K562 (cell line): ENCODE data around the gene SCN4A. TPM values are rescaled to one million over a fixed set of nuclear protein-coding genes. Genes with fewer than 3 reads are reported as not detected.

Experiments used
- ATAC-seq: fragments of 200-7000 bp; cut with Tn5 transposase; 3 replicates; pipeline ENCODE4 v1.9.1; 2020; ENCODE audit warnings: moderate library complexity
- BruUV-seq: library from RNA; stranded (reverse); fragments of 400-500 nt; replicated peaks from 2 replicates; lab custom pipeline; 2021; lab: Mats Ljungman, UMichigan
- CTCF ChIA-PET: fragments of 300-600 bp; formaldehyde crosslinking; extraction: SDS; loops from one replicate; lab custom pipeline; 2021; ENCODE audit warnings: low intra/inter-chr PET ratio; lab: Yijun Ruan, JAX
- POLR2A ChIA-PET: fragments of 300-600, 350-650 bp; sonication (Branson Sonifier 250); formaldehyde crosslinking; extraction: SDS; loops from one replicate; lab custom pipeline; 2021; ENCODE audit warnings: antibody characterized with exemption, inconsistent platforms; lab: Yijun Ruan, JAX
- DNase-seq, 4 experiments: peaks; one replicate each; pipeline versions ENCODE4 v3.0.0 to v3.0.0-alpha.2; 2011 to 2018; ENCODE audit warnings: low spot score in 3 of 4, mixed read lengths in 3 of 4; ENCODE audit errors: extremely low read depth in 1 of 4
- FAIRE-seq: peaks from 2 replicates; lab custom pipeline; 2011; peaks lifted over from hg19 to GRCh38; lab: Jason Lieb, UNC
- H2AFZ ChIP-seq: 2 replicates; pipeline ENCODE4 v1.6.0; 2011; ENCODE audit warnings: low read depth, low read length, control low read depth, inconsistent platforms
- H3K27ac ChIP-seq: fragments of 200-600 bp; 3 replicates; pipeline ENCODE4 v1.8.0; 2011; ENCODE audit warnings: low read depth, mild to moderate bottlenecking, control low read depth, inconsistent platforms, low read length, moderate library complexity, mixed read lengths; ENCODE audit errors: extremely low read depth
- H3K27me3 ChIP-seq, 2 experiments: fragments of 300-600 bp in 1 of 2; 2 replicates in 1 of 2; 3 replicates in 1 of 2; pipeline versions ENCODE4 v1.6.0 to v1.8.0; 2011; ENCODE audit warnings: inconsistent platforms in 2 of 2, low read length in 2 of 2, mild to moderate bottlenecking in 1 of 2, mixed read lengths in 1 of 2, moderate library complexity in 1 of 2; ENCODE audit not compliant: control insufficient read depth in 2 of 2, insufficient read depth in 2 of 2
- H3K36me3 ChIP-seq: fragments of 300-600 bp; 3 replicates; pipeline ENCODE4 v1.8.0; 2011; ENCODE audit warnings: mild to moderate bottlenecking, low read length, inconsistent platforms; ENCODE audit not compliant: control insufficient read depth, insufficient read depth
- H3K4me1 ChIP-seq, 2 experiments: fragments of 200-600 bp in 1 of 2; replicated peaks in 1 of 2; 2 replicates in 1 of 2; 3 replicates in 1 of 2; pipeline versions ENCODE4 v1.5.1 to v1.8.0; 2011; ENCODE audit warnings: inconsistent platforms in 2 of 2, low read length in 2 of 2, mild to moderate bottlenecking in 1 of 2, mixed read lengths in 1 of 2, moderate library complexity in 1 of 2; ENCODE audit not compliant: control insufficient read depth in 2 of 2, insufficient read depth in 2 of 2
- H3K4me2 ChIP-seq: 2 replicates; pipeline ENCODE4 v1.6.1; 2011; ENCODE audit warnings: low read length, control low read depth, inconsistent platforms, mixed read lengths; ENCODE audit not compliant: insufficient read depth
- H3K4me3 ChIP-seq: fragments of 200-600 bp; sonication (generic), shearing (Covaris generic); 2 replicates; pipeline ENCODE4 v1.5.1; 2016; ENCODE audit warnings: control low read depth, inconsistent platforms
- H3K79me2 ChIP-seq: fragments of 200-600 bp; 3 replicates; pipeline ENCODE4 v1.8.0; 2011; ENCODE audit warnings: low read length, inconsistent platforms; ENCODE audit not compliant: control insufficient read depth, insufficient read depth
- H3K9ac ChIP-seq, 2 experiments: 2 replicates each; pipeline versions ENCODE4 v1.6.0 to v1.6.1; 2011; ENCODE audit warnings: low read depth in 2 of 2, low read length in 2 of 2, control low read depth in 1 of 2, inconsistent platforms in 1 of 2, mild to moderate bottlenecking in 1 of 2, mixed read lengths in 1 of 2; ENCODE audit not compliant: insufficient read depth in 1 of 2
- H3K9me1 ChIP-seq: one replicate; pipeline ENCODE4 v1.6.0; 2011; ENCODE audit warnings: inconsistent platforms, mild to moderate bottlenecking, low read length, moderate library complexity; ENCODE audit not compliant: control insufficient read depth, insufficient read depth
- H3K9me3 ChIP-seq: replicated peaks from 2 replicates; pipeline ENCODE4 v1.5.1; 2011; ENCODE audit warnings: low read depth, low read length, inconsistent platforms; ENCODE audit not compliant: control insufficient read depth, insufficient read depth
- H4K20me1 ChIP-seq: replicated peaks from 2 replicates; pipeline ENCODE4 v1.6.1; 2011; ENCODE audit warnings: low read length, inconsistent platforms, mixed read lengths; ENCODE audit not compliant: control insufficient read depth, insufficient read depth
- BRD9 ChIP-seq: fragments of 450-650 bp; IDR thresholded peaks from 2 replicates; pipeline ENCODE4 v1.6.1; 2018; ENCODE audit warnings: low read depth; ENCODE audit not compliant: partially characterized antibody
- CHD4 ChIP-seq: fragments of 200-600 bp; sonication (generic); IDR thresholded peaks from 3 replicates; pipeline ENCODE4 v1.6.1; 2012; ENCODE audit warnings: low read depth, mild to moderate bottlenecking, mixed read lengths, low read length, inconsistent platforms; ENCODE audit not compliant: insufficient read depth, insufficient replicate concordance, poor library complexity, severe bottlenecking
- FIP1L1 ChIP-seq: fragments of 200-400 bp; formaldehyde crosslinking; IDR thresholded peaks from 2 replicates; pipeline ENCODE4 v1.6.1; 2018; ENCODE audit warnings: mild to moderate bottlenecking, low read depth, low read length; ENCODE audit not compliant: poor library complexity, severe bottlenecking
- GTF2E2 ChIP-seq: fragments of 200-800 bp; sonication (Bioruptor generic); IDR thresholded peaks from 2 replicates; pipeline ENCODE4 v1.6.1; 2016; ENCODE audit warnings: missing genetic modification characterization, missing compliant biosample characterization
- KAT7 ChIP-seq: sonication (generic); formaldehyde crosslinking; IDR thresholded peaks from 2 replicates; pipeline ENCODE4 v1.8.0; 2022; ENCODE audit warnings: missing genetic modification reagents, mild to moderate bottlenecking, borderline replicate concordance
- KLF16 ChIP-seq: IDR thresholded peaks from 2 replicates; pipeline ENCODE4 v1.6.1; 2016; ENCODE audit warnings: antibody characterized with exemption
- MAZ ChIP-seq, 2 experiments: fragments of 450-650 bp in 1 of 2; sonication (generic) in 1 of 2; formaldehyde crosslinking; IDR thresholded peaks in 1 of 2; conservative IDR thresholded peaks in 1 of 2; 2 replicates each; pipeline versions ENCODE4 v1.4.0 to v1.5.0; 2020; ENCODE audit warnings: mild to moderate bottlenecking in 1 of 2, missing genetic modification reagents in 1 of 2
- RBM17 ChIP-seq: fragments of 200-400 bp; formaldehyde crosslinking; IDR thresholded peaks from 2 replicates; pipeline ENCODE4 v1.6.1; 2017; ENCODE audit warnings: low read depth, mild to moderate bottlenecking, low read length, borderline replicate concordance
- STAT6 ChIP-seq: sonication (generic); formaldehyde crosslinking; IDR thresholded peaks from 2 replicates; pipeline ENCODE4 v1.8.1; 2023; ENCODE audit warnings: mild to moderate bottlenecking, missing genetic modification reagents
- WHSC1 ChIP-seq: IDR thresholded peaks from one replicate; pipeline ENCODE4 v1.6.1; 2012; ENCODE audit warnings: low read length, control low read depth, inconsistent platforms
- ZNF212 ChIP-seq: fragments of 450-650 bp; formaldehyde crosslinking; IDR thresholded peaks from 2 replicates; pipeline ENCODE4 v1.4.0; 2020; ENCODE audit warnings: mild to moderate bottlenecking
- ZNF263 ChIP-seq: sonication (generic); formaldehyde crosslinking; IDR thresholded peaks from 2 replicates; pipeline ENCODE4 v1.8.0; 2022; ENCODE audit warnings: mild to moderate bottlenecking, missing genetic modification reagents, borderline replicate concordance
- ZNF280A ChIP-seq: fragments of 450-650 bp; IDR thresholded peaks from 2 replicates; pipeline ENCODE4 v1.6.1; 2018; ENCODE audit warnings: mild to moderate bottlenecking, low read depth; ENCODE audit not compliant: partially characterized antibody
- ZNF347 ChIP-seq: fragments of 450-650 bp; formaldehyde crosslinking; IDR thresholded peaks from 2 replicates; pipeline ENCODE4 v1.4.0; 2020; ENCODE audit warnings: low read depth, mild to moderate bottlenecking, moderate library complexity
- WGBS: fragments of 100-300 bp; shearing (Covaris generic); methylation state at CpG from one replicate; pipeline ENCODE4 v1.1.6; 2016; ENCODE audit warnings: low coverage, mixed read lengths; ENCODE audit not compliant: insufficient coverage; ENCODE audit errors: missing lambda C conversion rate; 5-methylcytosine and 5-hydroxymethylcytosine counted together
- in situ Hi-C: fragments of 300-500 bp; cut with MboI; formaldehyde crosslinking; loops from 4 replicates; pipeline ENCODE4 v1.15.0; 2018; ENCODE audit warnings: inconsistent platforms, mixed read lengths
- intact Hi-C: fragments of 100-400 bp; cut with micrococcal nuclease; formaldehyde crosslinking; loops from 2 replicates; pipeline ENCODE4 v1.14.2; 2022
- polyA plus RNA-seq, 8 experiments: library from polyadenylated mRNA; depleted of rRNA in 4 of 8; stranded (reverse) in 5 of 8; unstranded in 3 of 8; fragments of >200 nt; fragmentation: Nextera tagmentation in 2 of 8; fragmentation: Illumina TruSeq in 1 of 8; extraction: Ambion mirVana in 2 of 8; extraction: Trizol in 1 of 8; gene quantifications; 2 replicates each; pipeline versions ENCODE4 v1.2.1 to v1.2.3, GENCODE V29; 2011 to 2014; ENCODE audit warnings: inconsistent platforms in 1 of 8, missing spikeins in 1 of 8
- total RNA-seq, 7 experiments: library from RNA; depleted of rRNA in 6 of 7; stranded (reverse); fragments of >200 nt in 6 of 7; fragmentation: Illumina TruSeq in 2 of 7; extraction: Trizol in 2 of 7; gene quantifications; 2 replicates each; pipeline versions ENCODE4 v1.2.1 to v1.2.3, GENCODE V29; 2011 to 2021; ENCODE audit warnings: low replicate concordance in 1 of 7

The SCN4A gene
- total and polyA plus RNA-seq, 9 of the 15 experiments (the other 6 are each of a cell fraction or from before 2014, with no cell fraction given), result 0.29 to 2.6 (median 1.4) TPM

GRCh38 chr17:63946440-63947363 lies 26.0 kb downstream of the SCN4A start:
- H3K4me1 ChIP-seq, result peaks cover 3 to 30% of the 10 kb centered on the region in 2 experiments; a peak in 3 of 5 replicates
- H3K79me2 ChIP-seq, result no peaks in the 10 kb centered on the region
- H3K27me3 ChIP-seq, result peaks cover 21 to 69% of the 10 kb centered on the region in 2 experiments; a peak in 4 of 5 replicates
- no peak overlapping the region for H3K27ac ChIP-seq
- H2AFZ ChIP-seq, result peak overlapping the region; percentile 90
- peaks cover 8% of the 10 kb centered on the region; the same call in 1 of the 2 replicates for H4K20me1 ChIP-seq
- 0 out of 4 replicates have a peak overlapping the region, but pooled peaks of 1 of the 2 experiments have one; percentile 4 for H3K9ac ChIP-seq
- FAIRE-seq (peak; percentile 90), DNase-seq (peak; percentile 77 to 91 (median 90)), ATAC-seq (peak; percentile 92)
- 10% methylated on average over 10 of the region's 20 CpGs for WGBS
- intact Hi-C loops, result loop anchor here (2.0 to 10.0 kb wide), 3 partner anchors 28 to 78 kb away; partner anchors contain the start of genes GH1 and ICAM2
- H3K9me3 ChIP-seq, result no peaks in the 10 kb centered on the region
- no peak overlapping the region for H3K4me2 ChIP-seq
- in situ Hi-C loops, result no loop called here
- CTCF ChIA-PET, result interaction anchor here (0.6 to 0.8 kb wide), 3 partner anchors 27 to 335 kb away, joined by 3 read pairs; no protein-coding TSS in a partner anchor
- no peaks in the 10 kb centered on the region for H3K9me1 ChIP-seq
- POLR2A ChIA-PET, result interaction anchor here (0.5 to 2.2 kb wide), 5 partner anchors 10 to 207 kb away, joined by 3 to 6 read pairs (median 4); partner anchors contain the start of gene CD79B
- H3K36me3 ChIP-seq, result no peaks in the 10 kb centered on the region
- H3K4me3 ChIP-seq, result no peak overlapping the region
- no TSS peak for BruUV-seq
- TF ChIP-seq MAZ (CRISPR knock-in tag; conservative IDR thresholded peaks at IDR 0.05 in 1 of 2, IDR thresholded peaks at IDR 0.05 in 1 of 2), result peak in 1 of 2 experiments; percentile 83; a peak in 2 of 4 replicates
- TF ChIP-seq RBM17, result no peak
- no peak for TF ChIP-seq ZNF212 (CRISPR knock-in tag)
- TF ChIP-seq WHSC1, result no peak
- no peak for TF ChIP-seq FIP1L1
- no peak for TF ChIP-seq CHD4
- TF ChIP-seq BRD9, result no peak
- TF ChIP-seq KAT7, result no peak
- no peak for TF ChIP-seq GTF2E2 (tag)
- no peak for TF ChIP-seq KLF16
- TF ChIP-seq ZNF263 (CRISPR knock-in tag), result peak; percentile 75
- TF ChIP-seq STAT6 (CRISPR knock-in tag), result no peak
- TF ChIP-seq ZNF347 (CRISPR knock-in tag), result no peak
- no peak for TF ChIP-seq ZNF280A
